SU-DHL-6 (cell line): Measurements from ENCODE around the gene PREX1.

Experiments used
- EZH2phosphoT487 ChIP-seq: fragments of 200-600 bp; sonication (generic), shearing (Covaris generic); conservative IDR thresholded peaks from 2 replicates; pipeline ENCODE4 v1.6.1; 2018; ENCODE audit warnings: mild to moderate bottlenecking, antibody characterized with exemption, low read length, moderate library complexity, mixed read lengths
- TF ChIP-seq, protein P1 (sequence below): fragments of 200-600 bp; sonication (generic); IDR thresholded peaks from one replicate; pipeline ENCODE4 v1.5.1; 2017; ENCODE audit warnings: antibody characterized with exemption, mild to moderate bottlenecking, low read length, moderate library complexity; ENCODE audit not compliant: insufficient read depth, poor library complexity, severe bottlenecking

DNA sequence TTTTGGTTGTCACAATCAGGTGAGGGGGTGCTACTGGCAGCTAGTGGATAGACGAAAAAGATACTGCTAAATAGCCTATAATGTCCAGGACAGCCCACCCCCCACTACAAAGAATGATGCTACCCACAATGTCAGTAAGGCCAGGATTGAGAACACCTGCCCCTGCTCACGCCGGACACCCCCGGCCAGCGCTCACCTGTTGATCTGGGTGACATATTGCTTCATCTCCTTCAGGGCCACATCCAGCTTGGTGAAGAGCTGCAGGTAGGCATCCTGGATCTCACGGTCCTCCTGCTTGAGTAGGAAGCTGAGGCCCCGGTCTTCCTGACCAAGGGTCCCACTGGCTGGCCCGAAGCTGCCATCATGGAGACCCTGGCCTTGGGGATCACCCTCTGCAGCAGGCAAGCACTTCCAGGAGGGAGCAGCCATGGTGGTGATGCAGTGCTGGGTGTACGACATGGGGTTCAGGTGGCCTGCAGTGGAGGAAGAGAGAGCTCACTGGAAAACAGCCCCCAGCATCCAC, 178.6 kb downstream of the PREX1 start:
- TF ChIP-seq, protein P1, sequence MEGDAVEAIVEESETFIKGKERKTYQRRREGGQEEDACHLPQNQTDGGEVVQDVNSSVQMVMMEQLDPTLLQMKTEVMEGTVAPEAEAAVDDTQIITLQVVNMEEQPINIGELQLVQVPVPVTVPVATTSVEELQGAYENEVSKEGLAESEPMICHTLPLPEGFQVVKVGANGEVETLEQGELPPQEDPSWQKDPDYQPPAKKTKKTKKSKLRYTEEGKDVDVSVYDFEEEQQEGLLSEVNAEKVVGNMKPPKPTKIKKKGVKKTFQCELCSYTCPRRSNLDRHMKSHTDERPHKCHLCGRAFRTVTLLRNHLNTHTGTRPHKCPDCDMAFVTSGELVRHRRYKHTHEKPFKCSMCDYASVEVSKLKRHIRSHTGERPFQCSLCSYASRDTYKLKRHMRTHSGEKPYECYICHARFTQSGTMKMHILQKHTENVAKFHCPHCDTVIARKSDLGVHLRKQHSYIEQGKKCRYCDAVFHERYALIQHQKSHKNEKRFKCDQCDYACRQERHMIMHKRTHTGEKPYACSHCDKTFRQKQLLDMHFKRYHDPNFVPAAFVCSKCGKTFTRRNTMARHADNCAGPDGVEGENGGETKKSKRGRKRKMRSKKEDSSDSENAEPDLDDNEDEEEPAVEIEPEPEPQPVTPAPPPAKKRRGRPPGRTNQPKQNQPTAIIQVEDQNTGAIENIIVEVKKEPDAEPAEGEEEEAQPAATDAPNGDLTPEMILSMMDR, result no peak
- TF ChIP-seq EZH2phosphoT487, result no peak
